ENCODE measurements around the gene BSN. TPM values are rescaled to one million over a fixed set of nuclear protein-coding genes. Genes with fewer than 3 reads are reported as not detected.

BSN gene
- total and polyA plus RNA-seq, 7 donors: under 0.01 to 0.81 (median 0.61) TPM; not detected in 1

DNA sequence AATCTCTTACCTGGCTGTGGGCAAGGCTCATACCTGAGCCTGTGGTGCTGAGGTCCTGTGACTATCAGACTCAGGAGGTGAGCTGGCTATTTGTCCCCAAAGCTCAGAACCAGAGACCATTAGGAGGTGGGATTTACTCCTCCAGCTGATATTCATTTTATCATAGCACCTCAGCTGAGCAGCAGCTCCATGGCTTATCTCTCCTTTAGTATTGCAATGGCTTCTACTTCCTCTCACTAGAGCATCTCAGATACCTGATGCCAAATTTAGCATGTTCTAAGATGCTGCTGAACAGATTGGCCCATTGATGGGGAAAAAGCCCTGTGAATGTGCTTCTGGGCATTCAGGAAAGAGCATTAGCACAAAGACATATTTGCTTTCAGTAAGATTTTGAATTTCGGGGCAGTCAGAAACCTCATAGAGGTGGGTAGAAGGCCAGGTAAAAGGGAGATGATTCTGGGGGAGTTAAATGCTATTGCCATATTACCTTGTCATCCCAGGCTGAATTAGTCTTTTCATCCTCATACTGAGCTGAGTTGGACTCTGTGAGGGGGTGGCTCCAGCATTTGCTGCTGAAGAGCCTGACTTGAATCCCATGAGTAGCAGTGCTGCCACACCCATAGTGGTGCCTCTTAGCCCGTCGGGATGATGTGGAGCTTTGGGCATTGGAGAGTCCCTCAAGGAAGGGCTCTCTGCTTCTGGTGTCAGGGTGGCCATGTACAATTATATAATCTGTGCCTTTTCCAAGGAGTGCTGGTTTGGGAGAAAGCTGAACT lies 2.4 kb downstream of the BSN start:
- no peak for DNase-seq
- no peaks in the 10 kb centered on the region for H3K36me3 ChIP-seq
- intact Hi-C loops (cut with DNase I): no loop called here
- no peak overlapping the region for H3K27ac ChIP-seq
- 79 to 91% methylated on average over 3 of the region's 3 CpGs for WGBS, 2 donors
- H3K9me3 ChIP-seq: no peaks in the 10 kb centered on the region
- TF ChIP-seq CTCF (IDR thresholded peaks at IDR 0.05) (no peak), POLR2A (IDR thresholded peaks at IDR 0.05) (no peak), POLR2AphosphoS5 (IDR thresholded peaks at IDR 0.05) (no peak), EP300 (IDR thresholded peaks at IDR 0.05) (no peak)
- H3K27me3 ChIP-seq: no peaks in the 10 kb centered on the region
- peaks cover 0 to 19% (median 16%) of the 10 kb centered on the region in 4 donors for H3K4me1 ChIP-seq
- no peak overlapping the region for H3K4me3 ChIP-seq

- Histone ChIP-seq H3K36me3 (no peaks in the 10 kb centered on the region), H3K4me1 (no peaks in the 10 kb centered on the region), H3K9me3 (no peaks in the 10 kb centered on the region), H3K27ac (no peak overlapping the region), H3K27me3 (no peaks in the 10 kb centered on the region), H3K4me3 (no peak overlapping the region)
- TF ChIP-seq CTCF (IDR thresholded peaks at IDR 0.05) (no peak), POLR2A (IDR thresholded peaks at IDR 0.05) (no peak), EP300 (IDR thresholded peaks at IDR 0.05) (no peak), POLR2AphosphoS5 (IDR thresholded peaks at IDR 0.05) (no peak)
- DNase-seq: no peak
- WGBS, 2 donors: 40 to 62% methylated on average over 4 of the region's 4 CpGs
- intact Hi-C loops (cut with DNase I): no loop called here
Measured at GRCh38 chr3:49563040-49563578, 8.8 kb downstream of the BSN start.

DNA sequence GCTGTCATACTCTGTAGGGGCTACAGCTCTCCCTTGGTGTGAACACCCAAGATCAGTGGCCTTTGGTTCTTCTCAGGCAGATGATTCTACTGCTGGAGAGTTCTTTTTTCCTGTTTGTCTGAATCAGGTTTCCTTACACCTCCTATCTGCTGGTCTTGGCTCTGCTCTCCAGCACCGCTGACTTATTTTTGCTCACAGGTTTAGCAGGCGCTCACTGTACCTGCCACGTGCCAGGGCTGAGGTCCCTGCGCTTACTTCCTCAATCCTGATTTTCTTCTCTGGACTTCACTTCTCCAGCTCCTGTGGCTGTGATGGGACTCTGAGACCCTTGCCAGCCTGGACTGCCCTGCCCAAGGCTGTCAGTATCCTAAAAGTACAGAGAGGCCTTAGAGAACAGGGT lies 9.5 kb downstream of the BSN start:
- Histone ChIP-seq H3K27me3 (no peaks in the 10 kb centered on the region), H3K27ac (no peak overlapping the region), H3K4me1 (no peaks in the 10 kb centered on the region), H3K36me3 (no peaks in the 10 kb centered on the region), H3K9me3 (no peaks in the 10 kb centered on the region), H3K4me3 (no peak overlapping the region)
- WGBS, 2 donors: 92 to 93% methylated on average over 4 of the region's 4 CpGs
- intact Hi-C loops (cut with DNase I): no loop called here
- TF ChIP-seq POLR2AphosphoS5 (IDR thresholded peaks at IDR 0.05) (no peak), EP300 (IDR thresholded peaks at IDR 0.05) (no peak), CTCF (IDR thresholded peaks at IDR 0.05) (no peak), POLR2A (IDR thresholded peaks at IDR 0.05) (no peak)
- no peak for DNase-seq

- Histone ChIP-seq H3K36me3 (no peaks in the 10 kb centered on the region), H3K4me1 (no peaks in the 10 kb centered on the region), H3K27ac (no peak overlapping the region), H3K27me3 (no peaks in the 10 kb centered on the region), H3K4me3 (no peak overlapping the region), H3K9me3 (no peaks in the 10 kb centered on the region)
- intact Hi-C loops (cut with DNase I): no loop called here
- 72 to 75% methylated on average over 2 of the region's 2 CpGs for WGBS, 2 donors
- TF ChIP-seq POLR2AphosphoS5 (IDR thresholded peaks at IDR 0.05): no peak
- TF ChIP-seq EP300 (IDR thresholded peaks at IDR 0.05): no peak
- no peak for TF ChIP-seq POLR2A (IDR thresholded peaks at IDR 0.05)
- no peak for TF ChIP-seq CTCF (IDR thresholded peaks at IDR 0.05)
- no peak for DNase-seq
Measured at GRCh38 chr3:49566312-49566711, 12.0 kb downstream of the BSN start.
